Lower lobe of right lung (tissue), 2 donors: Measurements from ENCODE around the gene SOS1. TPM values are rescaled to one million over a fixed set of nuclear protein-coding genes. Genes with fewer than 3 reads are reported as not detected.

Experiments
- ATAC-seq, 2 donors: fragments of 200-7000 bp; cut with Tn5 transposase; one replicate each; pipeline ENCODE4 v1.9.1; 2020 to 2022; ENCODE audit warnings: mild to moderate bottlenecking in 2 of 2, moderate library complexity in 2 of 2
- DNase-seq: peaks from one replicate; pipeline ENCODE4 v3.0.0-alpha.2; 2020
- H3K27ac ChIP-seq: fragments of 200-600 bp; one replicate; pipeline ENCODE4 v1.8.0; 2022
- H3K27me3 ChIP-seq: fragments of 200-600 bp; one replicate; pipeline ENCODE4 v1.8.0; 2022; ENCODE audit warnings: low read depth
- H3K36me3 ChIP-seq: fragments of 200-600 bp; one replicate; pipeline ENCODE4 v1.8.0; 2022; ENCODE audit warnings: mild to moderate bottlenecking
- H3K4me1 ChIP-seq: fragments of 200-600 bp; one replicate; pipeline ENCODE4 v1.8.0; 2022
- H3K4me3 ChIP-seq: fragments of 200-600 bp; one replicate; pipeline ENCODE4 v1.8.0; 2022; ENCODE audit warnings: mild to moderate bottlenecking
- H3K9me3 ChIP-seq: fragments of 200-600 bp; one replicate; pipeline ENCODE4 v1.8.0; 2022
- intact Hi-C: fragments of 100-400 bp; cut with DNase I; formaldehyde crosslinking; loops from one replicate; pipeline ENCODE4 v1.11.0; 2022
- total RNA-seq: library from RNA; stranded (reverse); fragmentation: NEBNext Ultra II Directional; extraction: Animal tissue kit (Norgen Biotek cat#: 25700); gene quantifications from one replicate; pipeline ENCODE4 v1.2.1, GENCODE V29; 2021
- TF ChIP-seq, protein P1 (sequence below): fragments of 200-600 bp; IDR thresholded peaks from one replicate; pipeline ENCODE4 v1.8.0; 2022; ENCODE audit warnings: antibody characterized with exemption, mild to moderate bottlenecking
- donor health status: DM: no; HTN: yes; CAD: no; lungs with severe emphysema.

SOS1 gene
- total RNA-seq, 1 donor from 2014 or later = 43.6 TPM

- TF ChIP-seq, protein P1, sequence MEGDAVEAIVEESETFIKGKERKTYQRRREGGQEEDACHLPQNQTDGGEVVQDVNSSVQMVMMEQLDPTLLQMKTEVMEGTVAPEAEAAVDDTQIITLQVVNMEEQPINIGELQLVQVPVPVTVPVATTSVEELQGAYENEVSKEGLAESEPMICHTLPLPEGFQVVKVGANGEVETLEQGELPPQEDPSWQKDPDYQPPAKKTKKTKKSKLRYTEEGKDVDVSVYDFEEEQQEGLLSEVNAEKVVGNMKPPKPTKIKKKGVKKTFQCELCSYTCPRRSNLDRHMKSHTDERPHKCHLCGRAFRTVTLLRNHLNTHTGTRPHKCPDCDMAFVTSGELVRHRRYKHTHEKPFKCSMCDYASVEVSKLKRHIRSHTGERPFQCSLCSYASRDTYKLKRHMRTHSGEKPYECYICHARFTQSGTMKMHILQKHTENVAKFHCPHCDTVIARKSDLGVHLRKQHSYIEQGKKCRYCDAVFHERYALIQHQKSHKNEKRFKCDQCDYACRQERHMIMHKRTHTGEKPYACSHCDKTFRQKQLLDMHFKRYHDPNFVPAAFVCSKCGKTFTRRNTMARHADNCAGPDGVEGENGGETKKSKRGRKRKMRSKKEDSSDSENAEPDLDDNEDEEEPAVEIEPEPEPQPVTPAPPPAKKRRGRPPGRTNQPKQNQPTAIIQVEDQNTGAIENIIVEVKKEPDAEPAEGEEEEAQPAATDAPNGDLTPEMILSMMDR = no peak
- ATAC-seq (no peak), DNase-seq (no peak)
- H3K4me3 ChIP-seq = no peak overlapping the region
- intact Hi-C loops = no loop called here
- no peaks in the 10 kb centered on the region for H3K4me1 ChIP-seq
- H3K27me3 ChIP-seq = no peaks in the 10 kb centered on the region
- H3K27ac ChIP-seq = no peak overlapping the region
- peaks cover 4% of the 10 kb centered on the region for H3K36me3 ChIP-seq
- no peaks in the 10 kb centered on the region for H3K9me3 ChIP-seq
These were observed 141.9 kb downstream of the SOS1 start for GRCh38 chr2:38978908-38979307.

GRCh38 chr2:38978296-38978903 lies 142.5 kb downstream of the SOS1 start:
- H3K27me3 ChIP-seq = no peaks in the 10 kb centered on the region
- no peak for DNase-seq
- no peak overlapping the region for H3K27ac ChIP-seq
- no peaks in the 10 kb centered on the region for H3K36me3 ChIP-seq
- no peaks in the 10 kb centered on the region for H3K4me1 ChIP-seq
- TF ChIP-seq, protein P1 = no peak
- H3K4me3 ChIP-seq = no peak overlapping the region
- H3K9me3 ChIP-seq = no peaks in the 10 kb centered on the region
- peak in 1 of 2 donors; percentile 65 for ATAC-seq
- intact Hi-C loops = no loop called here

- TF ChIP-seq, protein P1 = no peak
These were observed 143.8 kb downstream of the SOS1 start for GRCh38 chr2:38977047-38977446.

GRCh38 chr2:38975042-38975441 lies 145.8 kb downstream of the SOS1 start:
- no peak overlapping the region for H3K4me3 ChIP-seq
- TF ChIP-seq, protein P1 = no peak
- ATAC-seq = no peak
- no peak for DNase-seq
- no peak overlapping the region for H3K27ac ChIP-seq
- no peaks in the 10 kb centered on the region for H3K9me3 ChIP-seq
- no peaks in the 10 kb centered on the region for H3K4me1 ChIP-seq
- H3K36me3 ChIP-seq = no peaks in the 10 kb centered on the region
- no peaks in the 10 kb centered on the region for H3K27me3 ChIP-seq
- intact Hi-C loops = no loop called here

More at GRCh38 chr2:38977047-38977446, 143.8 kb downstream of the SOS1 start:
- no peak overlapping the region for H3K27ac ChIP-seq
- intact Hi-C loops = no loop called here
- H3K4me3 ChIP-seq = no peak overlapping the region
- no peaks in the 10 kb centered on the region for H3K9me3 ChIP-seq
- no peaks in the 10 kb centered on the region for H3K36me3 ChIP-seq
- no peaks in the 10 kb centered on the region for H3K4me1 ChIP-seq
- DNase-seq (no peak), ATAC-seq (no peak)
- H3K27me3 ChIP-seq = no peaks in the 10 kb centered on the region

DNA sequence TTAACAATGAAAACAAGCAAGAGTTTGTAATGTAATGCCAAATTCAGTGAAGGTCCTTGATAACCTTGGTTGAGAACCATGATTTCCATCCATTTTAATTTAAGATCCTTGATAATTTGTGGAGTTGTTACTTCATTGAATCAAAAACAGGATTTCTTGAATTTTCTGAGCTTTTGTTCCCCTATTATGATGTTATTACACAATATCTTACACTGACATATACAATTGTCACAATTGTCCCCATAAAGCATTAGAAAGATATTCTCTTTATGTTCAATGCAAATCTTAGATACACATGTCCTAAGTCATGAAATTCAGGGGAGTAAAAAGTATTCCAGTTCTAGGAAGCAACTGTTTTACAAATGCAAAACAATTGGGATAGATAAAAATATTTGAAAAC lies 147.6 kb downstream of the SOS1 start:
- no peaks in the 10 kb centered on the region for H3K9me3 ChIP-seq

More for the DNA sequence above, 147.6 kb downstream of the SOS1 start:
- H3K4me1 ChIP-seq = no peaks in the 10 kb centered on the region
- intact Hi-C loops = no loop called here
- TF ChIP-seq, protein P1 = no peak
- H3K4me3 ChIP-seq = no peak overlapping the region
- no peaks in the 10 kb centered on the region for H3K27me3 ChIP-seq
- H3K27ac ChIP-seq = no peak overlapping the region
- ATAC-seq (no peak), DNase-seq (no peak)
- no peaks in the 10 kb centered on the region for H3K36me3 ChIP-seq
